Measurements from ENCODE around the gene RSPRY1. TPM values are rescaled to one million over a fixed set of nuclear protein-coding genes. Genes with fewer than 3 reads are reported as not detected.

Gene RSPRY1
- total RNA-seq, 1 experiment from 2014 or later, result 30.7 TPM

DNA sequence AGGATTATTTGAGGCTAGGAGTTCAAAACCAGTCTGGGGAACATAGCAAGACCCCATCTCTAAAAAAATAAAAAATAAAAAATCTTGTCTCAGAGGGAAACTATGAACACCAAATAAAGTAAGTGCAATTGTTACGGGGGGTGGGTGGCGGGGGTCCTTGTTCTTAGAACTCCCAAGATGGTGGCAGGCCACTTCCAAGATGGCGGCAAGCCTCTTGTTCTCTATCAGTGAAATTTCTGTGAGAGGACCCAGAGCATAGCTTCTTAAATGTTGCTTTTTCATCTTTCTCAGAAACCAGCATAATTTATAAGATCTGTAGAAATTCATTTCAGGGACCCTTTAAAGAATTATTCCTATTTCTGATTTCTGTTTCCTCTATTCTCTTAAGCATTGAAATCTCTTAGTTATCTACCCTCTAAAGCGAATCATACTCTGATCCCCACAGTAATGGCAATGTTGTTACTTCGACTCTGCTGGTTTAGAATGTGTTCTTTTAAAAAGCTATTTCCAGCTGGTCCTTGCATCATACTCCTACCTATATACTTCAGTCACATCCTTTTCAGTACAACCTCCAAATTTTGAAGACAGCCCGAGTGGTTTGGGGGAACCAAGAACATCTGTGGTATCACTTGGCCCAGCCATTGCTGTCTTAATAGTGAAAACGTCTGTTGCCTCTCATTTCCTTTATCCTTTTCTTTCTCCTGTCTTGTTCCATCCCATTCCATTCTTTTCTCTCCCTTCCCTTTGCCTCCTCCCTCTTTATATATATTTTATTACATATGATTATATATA is 16.2 kb downstream of the RSPRY1 start:
- no peak for DNase-seq (ENCODE audit: low read depth)
- in situ Hi-C loops (cut with HindIII; ENCODE audit: low pct_unique_long_range_greater_than_20kb, low sequenced_read_pairs), result no loop called here

DNA sequence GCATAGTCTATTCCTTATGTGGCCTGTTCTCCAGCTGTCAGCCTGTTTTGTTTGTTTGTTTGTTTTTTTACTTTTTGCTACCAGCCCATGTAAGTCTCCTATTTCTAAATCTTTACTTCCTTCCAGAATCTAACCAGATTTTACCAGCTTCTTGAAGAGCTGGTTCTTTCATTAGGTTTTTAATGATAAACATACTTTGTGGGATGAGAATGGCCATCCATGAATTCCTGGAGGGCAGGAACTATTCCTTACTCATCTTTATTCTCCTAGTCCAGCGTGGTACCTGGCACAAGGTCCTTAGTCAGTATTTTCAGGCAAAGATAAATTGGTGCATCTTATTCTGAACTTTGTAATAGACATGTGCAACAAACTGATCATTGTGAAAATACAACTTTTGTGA is 17.3 kb downstream of the RSPRY1 start:
- in situ Hi-C loops (cut with HindIII; ENCODE audit: low pct_unique_long_range_greater_than_20kb, low sequenced_read_pairs), result no loop called here
- no peak for DNase-seq (ENCODE audit: low read depth)

DNA sequence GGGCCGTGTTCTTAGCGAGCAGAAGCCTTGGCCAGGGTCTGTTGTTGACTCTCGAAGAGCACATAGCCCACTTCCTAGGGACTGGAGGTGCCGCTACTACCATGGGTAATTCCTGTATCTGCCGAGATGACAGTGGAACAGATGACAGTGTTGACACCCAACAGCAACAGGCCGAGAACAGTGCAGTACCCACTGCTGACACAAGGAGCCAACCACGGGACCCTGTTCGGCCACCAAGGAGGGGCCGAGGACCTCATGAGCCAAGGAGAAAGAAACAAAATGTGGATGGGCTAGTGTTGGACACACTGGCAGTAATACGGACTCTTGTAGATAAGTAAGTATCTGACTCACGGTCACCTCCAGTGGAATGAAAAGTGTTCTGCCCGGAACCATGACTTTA is 18.5 kb downstream of the RSPRY1 start:
- in situ Hi-C loops (cut with HindIII; ENCODE audit: low pct_unique_long_range_greater_than_20kb, low sequenced_read_pairs), result no loop called here
- no peak for DNase-seq (ENCODE audit: low read depth)

DNA sequence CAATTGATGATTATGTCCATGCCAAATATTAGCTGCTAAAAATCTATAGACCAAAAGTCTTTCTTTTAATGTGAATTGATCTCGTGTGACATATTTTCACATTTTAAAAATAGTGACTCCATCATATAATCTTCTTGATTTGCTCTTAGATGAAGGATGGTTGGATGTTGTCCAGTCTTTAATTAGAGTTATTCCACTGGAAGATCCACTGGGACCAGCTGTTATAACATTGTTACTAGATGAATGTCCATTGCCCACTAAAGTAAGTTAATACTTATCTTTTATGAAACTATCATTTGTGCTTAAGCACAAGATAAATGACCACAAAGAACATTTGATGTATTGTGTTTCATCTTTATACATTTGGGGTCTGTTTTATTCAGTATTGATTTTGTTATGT is 22.8 kb downstream of the RSPRY1 start:
- in situ Hi-C loops (cut with HindIII; ENCODE audit: low pct_unique_long_range_greater_than_20kb, low sequenced_read_pairs), result no loop called here
- DNase-seq (ENCODE audit: low read depth), result no peak

DNA sequence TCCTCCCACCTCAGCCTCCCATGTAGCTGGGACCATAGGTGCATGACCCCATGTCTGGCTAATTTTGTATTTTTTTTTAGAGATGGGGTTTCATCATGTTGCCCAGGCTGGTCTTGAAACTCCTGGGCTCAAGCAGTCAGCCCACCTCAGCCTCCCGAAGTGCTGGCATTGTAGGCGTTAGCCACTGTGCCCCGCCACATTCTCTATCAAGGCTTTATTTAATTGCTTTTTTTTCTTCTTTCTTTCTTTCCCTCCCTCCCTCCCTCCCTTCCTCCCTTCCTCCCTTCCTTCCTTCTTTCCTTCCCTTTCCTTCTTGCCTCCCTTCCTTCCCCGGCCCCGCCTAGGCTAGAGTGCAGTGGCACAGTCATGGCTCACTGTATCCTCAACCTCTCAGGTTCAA is 23.7 kb downstream of the RSPRY1 start:
- in situ Hi-C loops (cut with HindIII; ENCODE audit: low pct_unique_long_range_greater_than_20kb, low sequenced_read_pairs), result no loop called here
- no peak for DNase-seq (ENCODE audit: low read depth)

DNA sequence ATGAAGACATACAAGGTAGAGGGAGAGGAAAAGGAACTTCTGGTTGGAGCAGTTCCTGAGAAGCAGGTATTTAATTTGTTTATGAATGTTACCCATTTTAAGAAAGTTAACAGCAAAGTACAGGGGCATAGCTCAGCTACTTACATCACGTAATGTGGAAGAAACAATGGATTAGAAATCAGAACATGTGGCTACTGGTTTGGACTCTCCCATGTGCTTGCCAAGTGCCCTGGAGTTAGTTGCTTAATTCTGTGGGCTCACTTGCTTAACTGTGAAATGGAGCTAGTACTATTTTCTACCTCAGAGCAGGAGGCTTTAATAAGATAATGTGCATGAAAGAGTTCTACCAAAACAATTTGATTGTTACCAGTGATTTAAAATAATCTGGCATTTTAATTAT is 27.3 kb downstream of the RSPRY1 start:
- in situ Hi-C loops (cut with HindIII; ENCODE audit: low pct_unique_long_range_greater_than_20kb, low sequenced_read_pairs), result no loop called here

DNA sequence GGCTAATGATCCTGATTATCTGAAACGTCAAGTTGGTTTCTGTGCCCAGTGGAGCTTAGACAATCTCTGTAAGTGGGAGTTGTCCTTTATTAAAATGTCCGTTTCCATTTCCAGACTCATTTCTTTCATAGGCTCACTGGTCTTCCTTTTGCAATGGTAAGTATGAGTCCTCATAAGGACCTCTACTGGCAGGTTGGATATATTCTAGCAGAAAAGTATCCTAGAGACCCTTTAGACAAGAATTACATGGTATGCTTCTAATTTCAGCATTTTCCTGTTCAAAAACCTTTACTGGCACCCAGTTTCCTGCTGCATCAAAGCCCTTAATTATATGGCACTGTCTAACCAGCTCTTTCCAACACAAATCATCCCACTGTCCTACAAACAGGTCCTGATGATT is 30.8 kb downstream of the RSPRY1 start:
- no peak for DNase-seq (ENCODE audit: low read depth)
- in situ Hi-C loops (cut with HindIII; ENCODE audit: low pct_unique_long_range_greater_than_20kb, low sequenced_read_pairs), result no loop called here

More for the DNA sequence above, 27.3 kb downstream of the RSPRY1 start:
- DNase-seq (ENCODE audit: low read depth), result no peak

DNA sequence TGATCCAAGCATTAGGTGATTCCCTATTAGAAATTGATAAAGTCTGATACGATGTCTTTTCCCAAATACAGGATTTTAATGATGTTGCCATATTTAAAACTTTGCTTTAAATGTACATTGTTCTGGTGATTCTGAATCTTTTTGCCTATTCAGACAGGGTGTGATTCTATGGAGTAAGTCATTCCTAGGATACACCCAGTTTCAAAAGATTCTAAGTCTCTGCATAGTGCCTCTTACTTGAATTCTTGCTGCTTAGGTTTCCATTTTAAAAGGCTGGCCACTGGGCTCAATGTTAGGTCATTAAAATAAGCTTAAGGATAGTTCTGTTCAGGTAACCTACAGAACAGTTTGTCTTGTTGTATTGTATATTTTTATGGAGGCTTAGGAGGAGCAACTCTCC is 36.9 kb downstream of the RSPRY1 start:
- in situ Hi-C loops (cut with HindIII; ENCODE audit: low pct_unique_long_range_greater_than_20kb, low sequenced_read_pairs), result no loop called here
- DNase-seq (ENCODE audit: low read depth), result no peak

DNA sequence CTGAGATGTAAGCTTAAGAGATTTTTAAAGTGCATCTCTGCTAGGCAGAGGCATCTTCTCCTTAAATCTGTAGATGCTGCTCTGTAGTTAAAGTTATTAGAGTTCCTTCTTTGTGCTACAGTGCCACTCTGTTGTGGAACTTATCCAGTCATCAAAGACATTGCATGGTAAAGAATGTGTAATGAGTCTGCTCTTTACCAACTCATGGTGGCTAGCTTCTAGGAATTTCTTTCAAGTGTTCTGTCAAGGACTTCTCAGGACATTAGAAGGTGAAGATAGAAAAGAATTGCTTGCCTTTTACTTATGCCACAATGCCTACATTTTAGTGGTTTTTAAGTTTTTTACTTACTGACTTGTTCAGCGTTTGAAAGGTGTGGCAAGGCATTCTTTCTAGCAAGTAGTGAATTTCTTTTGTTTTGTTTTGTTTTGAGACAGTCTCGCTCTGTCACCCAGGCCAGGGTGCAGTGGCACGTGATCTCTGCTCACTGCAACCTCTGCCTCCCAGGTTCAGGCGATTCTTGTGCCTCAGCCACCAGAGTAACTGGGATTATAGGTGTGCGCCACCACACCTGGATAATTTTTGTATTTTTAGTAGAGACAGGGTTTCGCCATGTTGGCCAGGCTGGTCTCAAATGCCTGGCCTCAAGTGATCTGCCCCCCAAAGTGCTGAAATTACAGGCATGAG is 38.7 kb downstream of the RSPRY1 start:
- DNase-seq (ENCODE audit: low read depth), result no peak
- in situ Hi-C loops (cut with HindIII; ENCODE audit: low pct_unique_long_range_greater_than_20kb, low sequenced_read_pairs), result no loop called here

DNA sequence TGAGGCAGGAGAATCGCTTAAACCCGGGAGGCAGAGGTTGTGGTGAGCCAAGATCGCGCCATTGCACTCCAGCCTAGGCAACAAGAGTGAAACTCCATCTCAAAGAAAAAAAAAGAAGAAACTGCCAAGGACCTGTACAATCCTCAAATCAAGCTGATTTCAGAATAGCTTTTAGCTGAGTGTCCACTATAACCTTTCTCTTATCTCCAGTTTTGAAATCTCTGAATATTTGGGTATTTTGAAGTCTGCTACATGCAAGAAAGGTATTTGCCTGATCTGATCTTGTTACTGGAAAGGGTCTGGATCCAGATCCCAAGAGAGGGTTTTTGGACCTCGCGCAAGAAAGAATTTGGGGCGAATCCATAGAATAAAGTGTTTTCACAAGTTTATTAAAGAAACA is 39.8 kb downstream of the RSPRY1 start:
- in situ Hi-C loops (cut with HindIII; ENCODE audit: low pct_unique_long_range_greater_than_20kb, low sequenced_read_pairs), result no loop called here
- no peak for DNase-seq (ENCODE audit: low read depth)

DNA sequence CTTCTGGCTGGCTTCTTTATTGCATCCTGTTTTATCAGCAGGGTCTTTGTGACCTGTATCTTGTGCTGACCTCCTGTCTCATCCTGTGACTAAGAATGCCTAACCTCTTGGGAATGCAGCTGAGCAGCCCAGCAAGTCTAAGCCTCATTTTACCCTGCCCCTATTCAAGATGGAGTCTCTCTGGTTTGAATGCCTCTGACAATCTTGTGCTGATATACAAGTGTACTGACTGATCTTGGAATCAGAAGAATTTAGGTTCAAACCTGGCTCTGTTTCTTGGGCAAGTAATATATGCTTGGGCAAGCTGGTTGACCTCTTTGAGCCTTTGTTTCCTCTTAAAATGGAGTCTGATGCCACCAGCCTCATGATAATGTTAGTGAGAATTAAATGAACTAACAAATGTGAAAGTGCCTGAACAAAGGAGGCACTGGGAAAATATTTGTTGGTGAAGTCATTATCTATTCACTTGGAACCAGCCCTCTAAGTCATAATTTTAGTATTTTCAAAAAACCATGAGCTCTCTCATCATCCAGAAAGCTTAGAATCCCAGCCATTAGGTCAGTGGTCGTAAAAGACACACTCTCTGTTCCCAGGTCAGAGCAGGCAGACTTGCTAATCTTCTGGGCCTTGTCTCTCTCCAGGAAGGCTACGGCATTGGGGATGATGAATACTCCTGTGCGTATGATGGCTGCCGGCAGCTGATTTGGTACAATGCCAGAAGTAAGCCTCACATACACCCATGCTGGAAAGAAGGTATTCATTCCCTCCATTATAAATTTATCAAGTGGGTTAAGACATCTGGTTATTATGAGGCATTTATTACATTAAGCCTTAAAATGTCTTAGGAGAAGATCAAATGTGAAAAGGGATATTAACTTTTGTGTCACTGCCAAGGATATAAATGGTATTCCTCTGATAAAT is 40.8 kb downstream of the RSPRY1 start:
- no peak for DNase-seq (ENCODE audit: low read depth)
- in situ Hi-C loops (cut with HindIII; ENCODE audit: low pct_unique_long_range_greater_than_20kb, low sequenced_read_pairs), result no loop called here

DNA sequence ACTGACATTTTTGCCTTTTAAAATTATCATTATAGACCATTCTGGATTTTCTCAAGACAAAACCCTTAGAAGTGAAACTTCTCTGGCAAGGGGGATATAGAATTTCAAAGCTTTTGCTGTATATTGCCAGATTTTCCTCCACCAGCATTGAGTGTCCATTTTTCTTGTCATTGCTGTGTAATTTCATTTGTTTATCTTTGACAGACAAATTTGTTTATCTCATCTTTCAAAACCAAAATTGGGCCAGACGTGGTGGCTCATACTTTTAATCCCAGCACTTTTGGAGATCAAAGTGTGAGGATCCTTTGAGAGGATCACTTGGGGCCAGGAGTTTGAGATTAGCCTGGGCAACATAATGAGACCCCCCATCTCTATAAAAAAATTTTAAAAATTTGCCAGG is 43.0 kb downstream of the RSPRY1 start:
- in situ Hi-C loops (cut with HindIII; ENCODE audit: low pct_unique_long_range_greater_than_20kb, low sequenced_read_pairs), result no loop called here
- DNase-seq (ENCODE audit: low read depth), result no peak

DNA sequence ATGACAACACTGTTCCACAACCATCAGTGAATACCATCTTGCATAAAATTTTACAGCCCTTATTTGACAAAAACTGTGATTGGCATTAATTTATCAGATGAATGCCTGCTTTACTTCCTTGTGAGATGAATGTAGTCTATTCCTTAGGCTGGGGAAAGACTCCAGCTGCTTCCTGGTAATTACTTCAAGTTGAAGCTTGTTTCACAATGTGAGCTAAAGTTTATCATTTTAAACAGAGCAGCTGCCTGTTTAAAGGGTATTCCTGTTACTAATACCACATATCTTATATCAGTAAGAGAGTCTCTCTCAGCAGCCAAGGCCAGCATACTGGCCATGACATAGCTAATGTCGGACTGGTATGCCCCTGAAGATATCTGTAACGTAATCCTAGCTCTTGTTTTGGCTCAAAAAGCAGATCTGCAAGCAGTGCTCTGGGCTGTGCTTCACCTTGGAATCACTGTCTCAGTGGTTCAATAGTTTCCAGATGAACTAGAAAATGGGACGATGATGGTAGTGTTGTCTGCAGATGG is 45.8 kb downstream of the RSPRY1 start:
- in situ Hi-C loops (cut with HindIII; ENCODE audit: low pct_unique_long_range_greater_than_20kb, low sequenced_read_pairs), result no loop called here
- DNase-seq (ENCODE audit: low read depth), result no peak

DNA sequence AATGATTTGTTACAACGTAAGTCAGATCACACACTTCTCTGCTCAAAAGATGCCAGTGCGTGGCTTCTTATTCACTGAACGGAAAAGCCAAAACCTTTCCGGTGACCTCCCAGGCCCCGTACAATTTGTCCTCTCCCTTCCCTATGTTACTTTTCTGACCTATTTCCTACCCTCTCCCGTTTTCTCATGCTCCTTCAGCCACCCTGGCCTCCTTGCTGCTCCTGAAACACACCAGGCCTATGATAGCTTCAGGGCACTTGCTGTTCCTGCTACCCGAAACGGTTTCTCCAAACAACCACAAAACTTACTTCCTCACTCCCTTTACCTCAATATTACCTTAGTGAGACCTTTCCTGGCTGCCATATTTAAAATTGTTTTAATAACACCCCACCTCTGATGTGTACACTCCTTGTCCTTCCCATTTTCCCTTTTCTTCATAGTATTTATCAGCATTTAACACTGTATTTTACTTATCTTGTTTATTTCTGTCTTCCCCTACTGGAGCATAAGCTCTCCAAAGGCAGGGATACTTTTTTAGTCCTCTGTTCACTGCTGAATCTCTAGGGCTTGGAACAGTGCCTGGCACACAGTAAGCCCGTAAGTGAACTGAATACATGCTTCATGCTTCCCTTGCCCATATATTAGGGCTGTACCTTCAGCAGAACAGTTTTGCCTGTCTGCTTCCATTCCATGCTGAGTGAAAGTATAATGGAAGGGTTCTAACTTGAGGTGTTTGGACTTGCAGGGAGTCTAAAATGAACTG is 48.0 kb downstream of the RSPRY1 start:
- in situ Hi-C loops (cut with HindIII; ENCODE audit: low pct_unique_long_range_greater_than_20kb, low sequenced_read_pairs), result no loop called here
- no peak for DNase-seq (ENCODE audit: low read depth)

DNA sequence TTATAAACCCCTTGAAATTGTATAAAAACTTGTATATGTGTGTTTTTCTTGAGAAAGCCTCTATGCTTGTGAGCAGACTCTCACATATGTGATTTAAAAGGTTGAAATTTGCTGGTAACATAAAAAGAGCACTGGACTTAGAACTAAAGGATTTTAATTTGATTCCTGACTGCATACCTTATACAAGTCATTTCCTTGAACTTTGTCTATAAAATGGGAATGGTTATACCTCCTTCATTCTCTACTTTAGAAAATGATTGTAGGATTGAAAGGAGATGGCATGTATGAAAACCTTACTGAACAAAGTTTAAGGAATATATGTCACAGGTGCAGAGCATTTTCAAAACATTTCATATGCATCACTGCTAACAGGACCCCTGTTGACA is 48.6 kb downstream of the RSPRY1 start:
- in situ Hi-C loops (cut with HindIII; ENCODE audit: low pct_unique_long_range_greater_than_20kb, low sequenced_read_pairs), result no loop called here
- DNase-seq (ENCODE audit: low read depth), result no peak

DNA sequence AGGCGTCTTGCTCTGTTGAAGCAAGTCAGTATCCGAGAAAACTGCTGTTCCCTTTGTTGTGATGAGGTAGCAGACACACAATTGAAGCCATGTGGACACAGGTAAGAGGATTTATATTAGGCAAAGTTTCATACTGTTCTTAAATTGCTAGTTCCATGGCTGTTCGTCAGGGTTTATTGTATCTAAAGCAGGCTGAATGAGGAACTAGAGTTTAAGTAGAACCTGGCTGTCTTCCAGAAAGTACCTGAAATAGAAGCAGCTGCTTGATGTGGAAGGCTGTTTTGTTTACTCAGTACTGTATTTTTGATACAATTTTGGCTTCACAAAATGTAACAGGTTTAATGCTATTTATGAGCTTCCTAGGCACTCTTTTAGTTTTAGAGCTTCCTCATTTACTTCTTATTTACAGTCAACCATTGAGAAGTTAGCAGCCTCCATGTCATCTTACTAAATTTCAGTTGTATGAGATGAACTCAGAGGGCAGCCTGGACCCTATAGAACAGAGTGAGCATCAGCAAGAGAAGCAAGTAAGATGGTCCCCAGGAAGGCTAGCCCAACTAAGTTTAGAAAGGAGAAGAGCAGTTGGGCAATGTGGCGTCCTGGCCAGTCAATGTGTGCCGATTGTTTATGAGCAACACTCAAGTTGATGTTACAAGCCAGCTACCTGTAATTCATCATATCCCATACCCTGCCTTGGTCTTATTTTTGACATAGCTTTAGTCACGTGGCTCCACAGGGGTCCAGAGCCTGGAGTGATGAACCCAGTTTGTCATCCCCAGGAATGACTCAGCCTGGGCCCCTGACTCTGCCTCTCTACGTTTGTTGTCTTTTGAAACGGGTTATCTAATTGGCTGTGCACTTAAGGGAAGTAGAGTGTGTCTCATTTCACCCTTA is 49.2 kb downstream of the RSPRY1 start:
- DNase-seq (ENCODE audit: low read depth), result peak; percentile 41
- in situ Hi-C loops (cut with HindIII; ENCODE audit: low pct_unique_long_range_greater_than_20kb, low sequenced_read_pairs), result no loop called here

DNA sequence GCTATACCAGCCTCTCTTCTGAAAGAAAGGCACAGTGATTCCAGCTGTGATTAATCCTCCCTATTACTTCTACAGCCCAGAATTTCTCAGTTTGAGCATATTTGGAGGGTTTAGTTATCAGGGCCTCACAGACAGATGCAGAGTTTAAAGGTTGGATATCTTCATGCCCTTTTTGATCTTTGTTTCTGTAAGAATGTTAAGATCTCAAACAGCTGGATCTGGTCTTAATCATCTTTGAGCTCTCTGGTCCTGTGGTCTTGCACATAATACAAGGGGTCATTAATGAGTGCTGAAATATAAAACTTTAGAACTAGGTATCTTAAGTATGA is 49.9 kb downstream of the RSPRY1 start:
- in situ Hi-C loops (cut with HindIII; ENCODE audit: low pct_unique_long_range_greater_than_20kb, low sequenced_read_pairs), result no loop called here
- no peak for DNase-seq (ENCODE audit: low read depth)

Measured in Caki2 (cell line).